GM18502 (cell line): Measurements from ENCODE around the gene S100A8.
"Not testable (repeated sequence)": the region's sequence is repeated elsewhere in the genome, so short reads cannot be mapped to it uniquely, and the experiment has no call there.

Experiments used
- ATAC-seq: cut with Tn5 transposase; IDR thresholded peaks from one replicate; pipeline ENCODE4 v1.9.1; 2021; ENCODE audit warnings: mild to moderate bottlenecking; ENCODE audit not compliant: unreplicated experiment, poor library complexity

The S100A8 gene

GRCh38 chr1:153350321-153350957 lies 40.4 kb downstream of the S100A8 start:
- no peak for ATAC-seq

GRCh38 chr1:153349363-153350320 lies 41.2 kb downstream of the S100A8 start:
- no peak for ATAC-seq

GRCh38 chr1:153348511-153349362 lies 42.1 kb downstream of the S100A8 start, which contains the start of gene PGLYRP4:
Gene PGLYRP4, minus strand, starts transcription at chr1:153348841. Its CDS starts 909 bp downstream, at chr1:153347932.
- ATAC-seq, result no peak

GRCh38 chr1:153347856-153348255 lies 43.0 kb downstream of the S100A8 start:
- no peak for ATAC-seq

- ATAC-seq, result not testable (repeated sequence)
Observed at GRCh38 chr1:153347049-153347448, 43.8 kb downstream of the S100A8 start.

- ATAC-seq, result no peak
Observed at GRCh38 chr1:153346077-153346723, 44.7 kb downstream of the S100A8 start.

GRCh38 chr1:153345187-153346076 lies 45.4 kb downstream of the S100A8 start:
- ATAC-seq, result no peak

GRCh38 chr1:153344718-153345025 lies 46.2 kb downstream of the S100A8 start:
- ATAC-seq, result no peak

GRCh38 chr1:153343811-153344717 lies 46.8 kb downstream of the S100A8 start:
- no peak for ATAC-seq

- no peak for ATAC-seq
Observed at GRCh38 chr1:153343040-153343681, 47.7 kb downstream of the S100A8 start.

- ATAC-seq, result no peak
Observed at GRCh38 chr1:153342178-153342577, 48.7 kb downstream of the S100A8 start.

- ATAC-seq, result no peak
Observed at GRCh38 chr1:153341431-153341934, 49.4 kb downstream of the S100A8 start.

- no peak for ATAC-seq
Observed at GRCh38 chr1:153340356-153340755, 50.5 kb downstream of the S100A8 start.
